ENCODE data around the gene TPP1.

TPP1 gene

DNA sequence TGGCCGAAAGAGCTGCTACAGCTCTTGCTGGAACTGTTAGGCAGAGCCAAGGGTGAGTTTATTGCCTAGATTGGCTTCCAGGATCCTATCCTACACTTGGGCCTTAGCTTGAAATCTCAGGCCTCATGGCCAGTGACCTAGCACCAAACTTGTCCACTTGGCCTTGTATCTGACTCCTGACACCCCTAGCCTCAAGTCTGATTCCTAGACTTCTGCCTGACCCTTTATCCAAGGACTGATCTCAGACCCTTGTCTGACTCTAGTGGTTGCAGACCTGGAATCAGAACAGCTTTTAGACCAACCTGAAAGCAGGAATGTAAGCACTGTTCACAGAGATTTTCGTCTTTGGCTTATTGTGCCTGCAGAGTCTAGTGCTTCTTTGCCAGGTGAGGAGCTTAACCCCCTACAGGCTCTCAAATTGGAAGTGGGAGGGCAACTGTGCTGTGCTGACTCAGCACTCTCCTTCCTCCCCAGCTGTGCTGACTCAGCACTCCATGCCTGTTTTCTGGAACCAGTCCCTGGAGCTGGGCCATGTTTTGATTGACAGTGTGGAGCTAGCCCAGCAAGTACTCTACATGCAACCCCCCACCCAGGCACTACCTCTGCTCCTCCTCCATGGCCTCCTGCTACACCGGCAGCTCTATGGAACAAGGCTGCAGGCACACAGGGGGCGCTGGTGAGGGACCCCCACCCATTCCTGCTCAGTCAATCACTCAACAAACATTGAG is 50.9 kb downstream of the TPP1 start:
- H3K4me1 ChIP-seq (ENCODE audit: low read length), result 0 out of 2 replicates have a peak, but pooled peaks cover 9% of the 10 kb centered on the region
- H3K36me3 ChIP-seq (replicated peaks; ENCODE audit: insufficient read depth, low read length), result no peaks in the 10 kb centered on the region
- H2AFZ ChIP-seq (ENCODE audit: low read length), result no peak overlapping the region
- H3K9me2 ChIP-seq (replicated peaks; ENCODE audit: insufficient read depth, low read length), result no peaks in the 10 kb centered on the region
- no peak overlapping the region for H3K4me3 ChIP-seq (ENCODE audit: low read length)
- H3K27me3 ChIP-seq (replicated peaks; ENCODE audit: insufficient read depth, low read length), result no peaks in the 10 kb centered on the region
- H3K9ac ChIP-seq (ENCODE audit: low read length), result no peak overlapping the region
- no peak overlapping the region for H3K4me2 ChIP-seq (ENCODE audit: low read depth, low read length)
- H3K27ac ChIP-seq (ENCODE audit: low read length), result no peak overlapping the region
- TF ChIP-seq, protein P1, sequence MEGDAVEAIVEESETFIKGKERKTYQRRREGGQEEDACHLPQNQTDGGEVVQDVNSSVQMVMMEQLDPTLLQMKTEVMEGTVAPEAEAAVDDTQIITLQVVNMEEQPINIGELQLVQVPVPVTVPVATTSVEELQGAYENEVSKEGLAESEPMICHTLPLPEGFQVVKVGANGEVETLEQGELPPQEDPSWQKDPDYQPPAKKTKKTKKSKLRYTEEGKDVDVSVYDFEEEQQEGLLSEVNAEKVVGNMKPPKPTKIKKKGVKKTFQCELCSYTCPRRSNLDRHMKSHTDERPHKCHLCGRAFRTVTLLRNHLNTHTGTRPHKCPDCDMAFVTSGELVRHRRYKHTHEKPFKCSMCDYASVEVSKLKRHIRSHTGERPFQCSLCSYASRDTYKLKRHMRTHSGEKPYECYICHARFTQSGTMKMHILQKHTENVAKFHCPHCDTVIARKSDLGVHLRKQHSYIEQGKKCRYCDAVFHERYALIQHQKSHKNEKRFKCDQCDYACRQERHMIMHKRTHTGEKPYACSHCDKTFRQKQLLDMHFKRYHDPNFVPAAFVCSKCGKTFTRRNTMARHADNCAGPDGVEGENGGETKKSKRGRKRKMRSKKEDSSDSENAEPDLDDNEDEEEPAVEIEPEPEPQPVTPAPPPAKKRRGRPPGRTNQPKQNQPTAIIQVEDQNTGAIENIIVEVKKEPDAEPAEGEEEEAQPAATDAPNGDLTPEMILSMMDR (IDR thresholded peaks at IDR 0.05; ENCODE audit: low read length), result no peak
- TF ChIP-seq EZH2phosphoT487 (IDR thresholded peaks at IDR 0.05; ENCODE audit: low read length), result no peak
- TF ChIP-seq EZH2 (optimal IDR thresholded peaks at IDR 0.05; ENCODE audit: low read depth, low read length), result no peak
- H3K9me3 ChIP-seq (replicated peaks; ENCODE audit: insufficient read depth, low read length), result no peaks in the 10 kb centered on the region
- no peaks in the 10 kb centered on the region for H3F3A ChIP-seq (ENCODE audit: insufficient read depth, low read length)
- no peaks in the 10 kb centered on the region for H3K79me2 ChIP-seq (ENCODE audit: low read length)
- H4K20me1 ChIP-seq (ENCODE audit: insufficient read depth, low read length), result no peaks in the 10 kb centered on the region
- peak; percentile 26 for DNase-seq

DNA sequence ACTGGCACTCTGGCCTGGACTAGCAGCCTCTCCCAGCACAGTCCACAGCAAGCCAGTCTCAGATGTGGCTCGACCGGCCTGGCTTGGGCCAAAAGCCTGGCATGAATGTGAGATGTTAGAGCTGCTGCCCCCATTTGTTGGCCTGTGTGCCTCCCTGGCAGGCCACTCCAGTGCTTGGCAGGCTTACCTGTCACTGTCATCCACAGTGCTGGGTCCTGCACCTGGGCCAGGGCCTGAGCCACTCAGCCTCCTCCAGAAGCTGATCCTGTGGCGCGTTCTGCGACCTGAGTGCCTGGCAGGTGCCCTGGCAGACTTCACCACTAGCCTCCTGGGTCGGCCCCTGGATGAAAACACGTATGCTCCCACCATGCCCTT is 51.9 kb downstream of the TPP1 start:
- H3K27me3 ChIP-seq (replicated peaks; ENCODE audit: insufficient read depth, low read length), result no peaks in the 10 kb centered on the region
- TF ChIP-seq EZH2phosphoT487 (IDR thresholded peaks at IDR 0.05; ENCODE audit: low read length) (no peak), EZH2 (optimal IDR thresholded peaks at IDR 0.05; ENCODE audit: low read depth, low read length) (no peak)
- TF ChIP-seq, protein P1 (IDR thresholded peaks at IDR 0.05; ENCODE audit: low read length), result no peak
- no peaks in the 10 kb centered on the region for H4K20me1 ChIP-seq (ENCODE audit: insufficient read depth, low read length)
- no peak overlapping the region for H2AFZ ChIP-seq (ENCODE audit: low read length)
- no peak overlapping the region for H3K27ac ChIP-seq (ENCODE audit: low read length)
- no peak overlapping the region for H3K9ac ChIP-seq (ENCODE audit: low read length)
- H3K9me2 ChIP-seq (replicated peaks; ENCODE audit: insufficient read depth, low read length), result no peaks in the 10 kb centered on the region
- no peaks in the 10 kb centered on the region for H3K36me3 ChIP-seq (replicated peaks; ENCODE audit: insufficient read depth, low read length)
- no peaks in the 10 kb centered on the region for H3K9me3 ChIP-seq (replicated peaks; ENCODE audit: insufficient read depth, low read length)
- H3K4me2 ChIP-seq (ENCODE audit: low read depth, low read length), result no peak overlapping the region
- no peak for DNase-seq
- no peak overlapping the region for H3K4me3 ChIP-seq (ENCODE audit: low read length)
- no peaks in the 10 kb centered on the region for H3K79me2 ChIP-seq (ENCODE audit: low read length)
- 0 out of 2 replicates have a peak, but pooled peaks cover 9% of the 10 kb centered on the region for H3K4me1 ChIP-seq (ENCODE audit: low read length)
- H3F3A ChIP-seq (ENCODE audit: insufficient read depth, low read length), result no peaks in the 10 kb centered on the region

DNA sequence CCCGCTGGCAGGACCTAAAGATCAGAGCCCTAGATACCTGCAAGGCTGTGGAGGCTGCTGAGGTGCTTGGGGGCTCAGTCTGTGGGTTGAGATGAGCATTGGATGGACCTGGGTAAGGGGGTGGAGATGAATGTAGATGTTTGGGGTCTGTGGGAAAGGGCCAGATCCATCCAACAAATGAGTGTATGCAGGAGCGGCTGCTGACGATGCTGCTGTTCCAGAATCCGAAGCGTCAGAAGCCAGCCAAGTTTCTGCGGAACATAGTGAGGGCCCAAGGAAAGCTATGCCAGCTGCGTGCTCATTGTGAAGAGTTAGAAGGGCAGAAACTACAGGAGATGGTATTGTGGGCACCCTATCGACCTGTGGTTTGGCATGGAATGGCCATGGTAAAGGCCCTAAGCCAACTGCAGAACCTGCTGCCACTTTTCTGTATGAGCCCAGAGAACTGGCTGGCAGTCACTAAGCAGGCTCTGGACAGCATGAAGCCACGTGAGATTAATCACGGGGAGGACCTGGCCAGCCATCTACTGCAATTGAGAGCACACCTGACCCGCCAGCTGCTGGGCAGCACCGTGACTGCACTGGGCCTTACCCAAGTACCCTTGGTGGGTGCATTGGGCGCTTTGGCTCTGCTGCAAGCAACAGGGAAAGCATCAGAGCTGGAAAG is 52.4 kb downstream of the TPP1 start:
- Histone ChIP-seq H4K20me1 (ENCODE audit: insufficient read depth, low read length) (no peaks in the 10 kb centered on the region), H3K9ac (ENCODE audit: low read length) (no peak overlapping the region), H3K36me3 (replicated peaks; ENCODE audit: insufficient read depth, low read length) (no peaks in the 10 kb centered on the region), H2AFZ (ENCODE audit: low read length) (no peak overlapping the region), H3K9me3 (replicated peaks; ENCODE audit: insufficient read depth, low read length) (no peaks in the 10 kb centered on the region), H3K27me3 (replicated peaks; ENCODE audit: insufficient read depth, low read length) (no peaks in the 10 kb centered on the region), H3K79me2 (ENCODE audit: low read length) (no peaks in the 10 kb centered on the region), H3K4me1 (ENCODE audit: low read length) (0 out of 2 replicates have a peak, but pooled peaks cover 9% of the 10 kb centered on the region), H3K9me2 (replicated peaks; ENCODE audit: insufficient read depth, low read length) (no peaks in the 10 kb centered on the region), H3K4me2 (ENCODE audit: low read depth, low read length) (no peak overlapping the region), H3K27ac (ENCODE audit: low read length) (no peak overlapping the region), H3K4me3 (ENCODE audit: low read length) (no peak overlapping the region), H3F3A (ENCODE audit: insufficient read depth, low read length) (no peaks in the 10 kb centered on the region)
- no peak for DNase-seq
- TF ChIP-seq EZH2 (optimal IDR thresholded peaks at IDR 0.05; ENCODE audit: low read depth, low read length) (no peak), EZH2phosphoT487 (IDR thresholded peaks at IDR 0.05; ENCODE audit: low read length) (no peak)
- TF ChIP-seq, protein P1 (IDR thresholded peaks at IDR 0.05; ENCODE audit: low read length), result no peak
